Thoracic aorta (tissue), 2 donors: ENCODE measurements around the gene OR2G6. TPM values are rescaled to one million over a fixed set of nuclear protein-coding genes. Genes with fewer than 3 reads are reported as not detected.
"Not testable (repeated sequence)": the region's sequence is repeated elsewhere in the genome, so short reads cannot be mapped to it uniquely, and the experiment has no call there.

Experiments used
- ATAC-seq: fragments of 150-250 bp; one replicate; pipeline ENCODE4 v1.8.0; 2017; ENCODE audit warnings: low read depth; ENCODE audit not compliant: insufficient number of reproducible peaks, low FRiP score
- DNase-seq: peaks from one replicate; pipeline ENCODE4 v3.0.0-alpha.2; 2020; ENCODE audit warnings: low spot score
- H3K27ac ChIP-seq, 2 donors: fragments of 200-600 bp; sonication (generic); 1 replicate in 1 of 2; 2 replicates in 1 of 2; pipeline ENCODE4 v1.5.1; 2016; ENCODE audit warnings: mild to moderate bottlenecking in 2 of 2, moderate library complexity in 2 of 2
- H3K27me3 ChIP-seq: fragments of 200-600 bp; sonication (generic); replicated peaks from 2 replicates; pipeline ENCODE4 v1.6.0; 2016; ENCODE audit warnings: mild to moderate bottlenecking; ENCODE audit not compliant: insufficient read depth
- H3K36me3 ChIP-seq: fragments of 200-600 bp; sonication (generic); one replicate; pipeline ENCODE4 v1.5.1; 2016
- H3K4me1 ChIP-seq, 2 donors: fragments of 200-600 bp; sonication (generic); 1 replicate in 1 of 2; 2 replicates in 1 of 2; pipeline versions ENCODE4 v1.5.1 to v1.6.0; 2016; ENCODE audit warnings: low read depth in 2 of 2, mild to moderate bottlenecking in 1 of 2; ENCODE audit not compliant: control insufficient read depth in 1 of 2
- H3K4me3 ChIP-seq: fragments of 200-600 bp; sonication (generic); 2 replicates; pipeline ENCODE4 v1.5.1; 2016; ENCODE audit warnings: mild to moderate bottlenecking
- H3K9me3 ChIP-seq: fragments of 200-600 bp; sonication (generic); 2 replicates; pipeline ENCODE4 v1.5.1; 2016
- total RNA-seq, 2 donors: library from RNA; depleted of rRNA; stranded (reverse); fragments of >200 nt; gene quantifications; one replicate each; pipeline versions ENCODE4 v1.1.0 to v1.2.3, GENCODE V29; 2016
- TF ChIP-seq, protein P1 (sequence below): fragments of 200-600 bp; sonication (generic); IDR thresholded peaks from one replicate; pipeline ENCODE4 v1.5.1; 2019; ENCODE audit warnings: antibody characterized with exemption

The OR2G6 gene
- total RNA-seq, 2 donors from 2014 or later: not detected

DNA sequence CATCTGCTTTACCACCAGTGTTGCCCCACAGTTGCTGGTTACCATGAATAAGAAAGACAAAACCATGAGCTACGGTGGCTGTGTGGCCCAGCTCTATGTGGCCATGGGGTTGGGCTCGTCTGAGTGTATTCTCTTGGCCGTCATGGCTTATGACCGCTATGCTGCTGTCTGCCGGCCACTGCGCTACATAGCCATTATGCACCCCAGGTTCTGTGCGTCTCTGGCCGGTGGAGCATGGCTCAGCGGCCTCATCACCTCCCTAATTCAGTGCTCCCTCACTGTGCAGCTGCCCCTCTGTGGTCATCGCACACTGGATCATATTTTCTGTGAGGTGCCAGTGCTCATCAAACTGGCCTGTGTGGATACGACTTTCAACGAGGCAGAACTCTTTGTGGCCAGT is 14.0 kb downstream of the OR2G6 start:
- no peaks in the 10 kb centered on the region for H3K36me3 ChIP-seq
- TF ChIP-seq, protein P1, sequence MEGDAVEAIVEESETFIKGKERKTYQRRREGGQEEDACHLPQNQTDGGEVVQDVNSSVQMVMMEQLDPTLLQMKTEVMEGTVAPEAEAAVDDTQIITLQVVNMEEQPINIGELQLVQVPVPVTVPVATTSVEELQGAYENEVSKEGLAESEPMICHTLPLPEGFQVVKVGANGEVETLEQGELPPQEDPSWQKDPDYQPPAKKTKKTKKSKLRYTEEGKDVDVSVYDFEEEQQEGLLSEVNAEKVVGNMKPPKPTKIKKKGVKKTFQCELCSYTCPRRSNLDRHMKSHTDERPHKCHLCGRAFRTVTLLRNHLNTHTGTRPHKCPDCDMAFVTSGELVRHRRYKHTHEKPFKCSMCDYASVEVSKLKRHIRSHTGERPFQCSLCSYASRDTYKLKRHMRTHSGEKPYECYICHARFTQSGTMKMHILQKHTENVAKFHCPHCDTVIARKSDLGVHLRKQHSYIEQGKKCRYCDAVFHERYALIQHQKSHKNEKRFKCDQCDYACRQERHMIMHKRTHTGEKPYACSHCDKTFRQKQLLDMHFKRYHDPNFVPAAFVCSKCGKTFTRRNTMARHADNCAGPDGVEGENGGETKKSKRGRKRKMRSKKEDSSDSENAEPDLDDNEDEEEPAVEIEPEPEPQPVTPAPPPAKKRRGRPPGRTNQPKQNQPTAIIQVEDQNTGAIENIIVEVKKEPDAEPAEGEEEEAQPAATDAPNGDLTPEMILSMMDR: no peak
- H3K9me3 ChIP-seq: no peaks in the 10 kb centered on the region
- no peak overlapping the region for H3K4me3 ChIP-seq
- ATAC-seq (no peak), DNase-seq (no peak)
- H3K27ac ChIP-seq: no peak overlapping the region
- no peaks in the 10 kb centered on the region for H3K4me1 ChIP-seq
- H3K27me3 ChIP-seq: no peaks in the 10 kb centered on the region

DNA sequence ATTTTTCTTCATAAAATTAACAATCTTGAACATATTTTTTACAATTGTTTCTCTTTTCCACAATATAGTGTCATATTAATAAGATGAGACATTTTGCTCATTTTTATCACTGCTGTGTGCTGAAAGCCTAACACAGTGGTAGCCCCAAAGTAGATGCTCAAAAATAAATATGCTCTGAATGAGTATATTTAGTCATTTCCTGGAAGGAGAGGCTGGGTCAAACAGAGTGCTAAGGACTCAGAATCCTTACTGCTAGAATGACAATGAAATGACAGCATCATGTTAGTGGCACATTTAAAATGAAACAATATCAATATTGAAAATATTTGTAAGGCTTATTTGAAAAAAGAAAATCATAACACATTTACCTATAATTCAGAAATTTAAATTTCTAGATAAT is 29.6 kb downstream of the OR2G6 start:
- H3K9me3 ChIP-seq, H3K27ac ChIP-seq, H3K36me3 ChIP-seq, H3K4me1 ChIP-seq, ATAC-seq, H3K27me3 ChIP-seq, DNase-seq, H3K4me3 ChIP-seq: not testable (repeated sequence)

DNA sequence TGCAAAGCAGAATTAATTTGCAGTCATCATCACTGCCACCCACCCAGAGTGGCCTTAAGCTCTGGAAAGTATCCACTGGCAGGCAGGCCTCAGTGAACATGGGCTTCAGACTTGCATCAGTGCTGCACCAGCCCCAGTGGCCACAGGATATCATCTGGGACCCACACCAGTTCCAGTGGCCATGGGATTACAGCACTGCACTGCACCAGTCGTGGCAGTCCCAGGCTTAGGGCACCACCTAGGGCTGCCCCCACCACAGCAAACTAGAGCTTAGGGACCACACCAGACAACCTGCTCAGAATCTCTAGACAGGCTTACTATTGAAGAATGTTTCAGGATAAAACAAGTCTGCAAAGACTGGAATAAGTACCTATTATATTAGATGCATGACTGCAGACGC is 39.5 kb downstream of the OR2G6 start:
- H3K9me3 ChIP-seq, H3K27ac ChIP-seq, H3K27me3 ChIP-seq, H3K36me3 ChIP-seq, ATAC-seq, DNase-seq, H3K4me3 ChIP-seq, H3K4me1 ChIP-seq: not testable (repeated sequence)

DNA sequence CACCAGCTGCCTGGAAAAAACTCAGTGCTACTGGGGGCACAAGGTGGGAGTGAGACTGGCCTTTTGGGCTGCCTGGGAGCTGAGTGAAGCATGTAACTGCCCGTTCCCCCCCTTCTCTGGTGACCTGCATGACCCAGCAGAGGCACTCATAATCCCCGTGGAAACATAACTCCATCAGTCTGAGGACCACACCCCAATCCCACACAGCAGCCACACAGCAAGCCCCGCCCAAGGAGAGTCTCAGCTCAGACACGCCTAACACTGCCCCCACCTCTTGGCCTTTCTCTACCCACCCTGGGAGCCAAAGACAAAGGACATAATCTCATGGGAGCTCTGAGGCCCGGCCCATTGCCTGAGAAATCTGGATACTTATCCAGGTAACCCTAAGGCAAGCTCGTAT is 43.2 kb downstream of the OR2G6 start:
- not testable (repeated sequence) for H3K27ac ChIP-seq, H3K36me3 ChIP-seq, H3K27me3 ChIP-seq, DNase-seq, H3K4me3 ChIP-seq, H3K4me1 ChIP-seq, ATAC-seq, H3K9me3 ChIP-seq

DNA sequence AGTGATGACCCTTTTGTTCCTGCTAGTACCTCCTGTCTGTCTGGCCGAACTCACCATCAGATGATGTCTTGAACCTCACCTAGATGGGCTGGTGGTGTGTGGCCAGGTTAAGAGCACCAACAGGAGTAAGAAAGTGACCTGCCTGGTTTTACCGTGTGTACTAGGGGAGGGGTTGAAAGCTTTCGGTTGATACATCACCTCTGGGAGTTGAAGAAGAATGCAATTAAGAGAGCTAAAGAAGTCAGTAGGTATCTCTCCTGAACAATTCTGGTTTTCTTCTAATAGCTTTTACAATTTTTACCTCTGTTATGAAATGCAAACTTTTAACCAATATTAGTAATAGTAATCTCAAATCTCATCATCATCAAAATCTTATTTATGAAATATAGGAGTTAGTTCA is 54.8 kb downstream of the OR2G6 start, which contains the start of gene OR2T29:
Gene OR2T29 (minus strand): TSS at position 101 of the 400 bp plus-strand sequence. CDS start 3,281 bp downstream, outside the sequence.
- not testable (repeated sequence) for H3K36me3 ChIP-seq, DNase-seq, H3K27ac ChIP-seq, H3K27me3 ChIP-seq, H3K9me3 ChIP-seq, H3K4me3 ChIP-seq, ATAC-seq, H3K4me1 ChIP-seq

DNA sequence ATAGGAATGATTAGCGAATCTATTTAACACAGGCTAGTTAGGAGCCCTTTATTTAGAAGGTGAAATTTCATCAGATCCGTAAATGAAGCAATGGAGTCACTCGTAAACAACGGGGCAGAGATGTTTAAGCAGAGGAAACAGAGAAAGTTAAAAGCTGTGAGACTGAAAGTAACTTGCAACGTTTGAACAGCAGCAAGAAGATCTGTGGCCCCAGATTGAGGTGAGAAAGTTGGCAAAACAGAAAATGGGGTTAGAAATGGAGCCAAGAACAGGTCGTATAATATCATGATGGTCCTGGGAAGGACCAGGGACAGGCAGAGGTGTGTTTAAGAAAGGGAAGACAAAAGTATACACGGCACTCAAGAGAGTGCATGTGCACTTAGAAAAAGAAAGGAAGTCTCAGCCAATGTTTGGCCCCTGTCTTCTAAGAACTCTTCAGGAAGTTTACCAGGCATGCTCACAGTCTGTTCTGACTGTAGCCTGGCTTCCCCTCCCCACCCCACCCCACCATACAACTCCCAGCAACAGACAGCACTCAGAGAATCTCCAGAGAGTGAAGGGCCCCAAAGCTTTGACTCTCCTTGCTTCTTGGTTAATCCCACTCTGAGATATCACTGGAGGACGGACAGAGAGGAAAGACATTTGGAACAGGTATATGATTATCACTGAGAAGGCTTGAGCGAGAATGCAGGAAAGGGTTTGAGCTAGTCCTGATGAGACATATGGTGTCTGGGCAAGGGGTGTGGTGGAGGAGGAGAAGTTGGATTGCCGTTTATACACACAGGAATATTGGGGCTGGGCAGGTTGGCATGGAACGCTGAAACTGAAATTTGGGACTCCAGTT is 57.9 kb downstream of the OR2G6 start:
- not testable (repeated sequence) for ATAC-seq, H3K9me3 ChIP-seq, H3K27ac ChIP-seq, H3K4me1 ChIP-seq, H3K4me3 ChIP-seq, DNase-seq, H3K27me3 ChIP-seq, H3K36me3 ChIP-seq

DNA sequence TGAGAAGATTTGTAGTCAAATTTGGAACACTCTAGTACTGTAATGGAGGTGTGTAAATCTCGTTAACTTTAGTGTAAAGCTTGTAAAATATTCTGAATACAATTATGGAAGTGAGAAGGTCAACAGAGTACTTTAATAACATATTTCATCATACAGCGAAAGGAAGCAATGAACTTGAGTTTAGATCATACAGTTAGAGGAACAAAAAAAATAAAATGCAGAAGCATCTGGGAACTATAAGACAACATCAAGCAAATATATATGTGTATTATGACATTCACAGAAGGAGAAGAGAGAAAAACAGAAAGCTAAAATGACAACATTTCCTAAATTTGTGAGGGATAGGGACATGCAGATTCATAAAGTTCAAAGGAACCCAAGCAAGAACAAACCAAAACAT is 61.2 kb downstream of the OR2G6 start:
- H3K4me1 ChIP-seq, H3K36me3 ChIP-seq, H3K9me3 ChIP-seq, H3K27ac ChIP-seq, H3K4me3 ChIP-seq, ATAC-seq, DNase-seq, H3K27me3 ChIP-seq: not testable (repeated sequence)

DNA sequence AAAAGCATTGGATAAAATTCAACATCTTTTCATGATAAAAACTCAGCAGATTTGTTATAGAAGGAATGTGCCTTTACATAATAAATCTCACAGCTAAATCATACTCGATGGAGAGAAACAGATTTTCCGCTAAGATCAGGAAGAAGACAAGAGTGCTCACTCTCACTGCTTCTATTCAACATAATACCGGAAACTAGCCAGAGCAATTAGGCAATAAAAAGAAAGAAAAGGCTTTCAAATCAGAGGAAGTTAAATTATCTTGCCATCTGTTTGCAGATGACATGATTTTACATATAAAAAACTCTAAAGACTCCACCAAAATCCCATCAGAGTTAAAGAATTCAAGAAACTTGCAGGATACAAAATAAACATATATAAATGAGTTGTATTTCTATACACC is 62.9 kb downstream of the OR2G6 start:
- not testable (repeated sequence) for ATAC-seq

DNA sequence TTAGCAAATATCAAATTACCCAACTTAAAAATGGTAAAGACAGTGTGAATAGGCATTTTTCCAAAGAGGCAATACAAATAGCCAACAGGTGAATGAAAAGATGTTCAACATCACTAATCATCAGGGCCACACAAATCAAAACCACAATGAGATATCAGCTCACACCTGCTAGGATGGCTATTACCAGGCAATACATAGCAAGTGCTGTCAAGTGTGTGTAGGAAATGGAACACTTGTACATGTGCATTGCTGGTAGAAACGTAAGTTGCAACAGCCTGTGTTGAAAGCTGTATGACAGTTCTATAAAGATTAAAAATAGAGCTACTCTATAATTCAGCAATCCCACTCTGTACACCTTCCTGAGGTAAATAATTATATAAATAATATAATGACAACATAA is 64.2 kb downstream of the OR2G6 start:
- ATAC-seq, DNase-seq, H3K9me3 ChIP-seq, H3K27me3 ChIP-seq, H3K36me3 ChIP-seq, H3K4me1 ChIP-seq, H3K27ac ChIP-seq, H3K4me3 ChIP-seq: not testable (repeated sequence)

More for the DNA sequence above, 62.9 kb downstream of the OR2G6 start:
- DNase-seq, H3K4me3 ChIP-seq, H3K36me3 ChIP-seq, H3K4me1 ChIP-seq, H3K9me3 ChIP-seq, H3K27me3 ChIP-seq, H3K27ac ChIP-seq: not testable (repeated sequence)

DNA sequence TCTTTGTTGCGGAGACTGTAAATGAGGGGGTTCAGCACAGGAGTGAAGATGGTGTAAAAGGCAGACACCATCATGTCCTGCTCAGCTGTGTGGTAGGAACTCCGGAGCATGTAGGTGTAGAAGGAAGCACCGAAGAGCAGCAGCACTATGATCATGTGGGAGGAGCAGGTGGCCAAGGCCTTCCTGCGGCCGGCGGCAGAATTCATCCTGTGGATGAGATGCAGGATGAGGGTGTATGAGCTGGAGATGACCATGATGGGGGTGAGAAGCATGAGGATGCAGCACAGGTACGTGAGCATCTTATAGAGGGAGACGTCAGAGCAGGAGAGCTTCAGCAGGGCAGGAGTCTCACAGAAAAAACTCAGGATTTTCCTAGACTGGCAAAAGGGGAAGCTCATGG is 66.0 kb downstream of the OR2G6 start:
- not testable (repeated sequence) for H3K4me1 ChIP-seq, DNase-seq, ATAC-seq, H3K27me3 ChIP-seq, H3K27ac ChIP-seq, H3K36me3 ChIP-seq, H3K4me3 ChIP-seq, H3K9me3 ChIP-seq

DNA sequence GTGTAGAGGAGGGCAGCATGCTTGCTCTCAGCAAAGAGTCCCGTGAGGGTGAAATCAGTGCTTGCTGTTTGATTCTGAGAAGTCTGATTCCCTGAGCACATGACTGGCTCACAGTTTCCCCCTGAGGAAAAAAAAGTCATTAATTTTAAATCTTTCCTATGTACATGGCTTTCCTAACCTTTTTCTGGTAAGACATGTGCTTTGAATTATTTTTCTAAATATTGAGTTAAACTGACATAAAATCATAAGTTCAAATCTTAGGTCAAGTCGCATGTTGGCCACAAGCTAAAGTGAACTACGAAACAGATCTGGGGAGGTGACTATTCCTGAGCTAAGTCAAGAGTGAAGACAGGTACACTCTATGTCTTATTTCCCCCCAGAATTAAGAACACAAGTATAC is 66.8 kb downstream of the OR2G6 start, which contains the start of gene OR2T34:
Gene OR2T34 (minus strand): TSS at position 101 of the 400 bp plus-strand sequence. CDS start 0 bp downstream, at position 101.
- not testable (repeated sequence) for H3K27ac ChIP-seq, H3K4me3 ChIP-seq, ATAC-seq, DNase-seq, H3K9me3 ChIP-seq, H3K27me3 ChIP-seq, H3K36me3 ChIP-seq, H3K4me1 ChIP-seq
